DMS 273 (cell line): Measurements from ENCODE around the gene KLF14.
"Not testable (repeated sequence)": the region's sequence is repeated elsewhere in the genome, so short reads cannot be mapped to it uniquely, and the experiment has no call there.

ENCODE experiments used
- DNase-seq: peaks from one replicate; lab custom pipeline; 2025; ENCODE audit not compliant: unreplicated experiment; lab: John Stamatoyannopoulos, UW

Gene KLF14

DNA sequence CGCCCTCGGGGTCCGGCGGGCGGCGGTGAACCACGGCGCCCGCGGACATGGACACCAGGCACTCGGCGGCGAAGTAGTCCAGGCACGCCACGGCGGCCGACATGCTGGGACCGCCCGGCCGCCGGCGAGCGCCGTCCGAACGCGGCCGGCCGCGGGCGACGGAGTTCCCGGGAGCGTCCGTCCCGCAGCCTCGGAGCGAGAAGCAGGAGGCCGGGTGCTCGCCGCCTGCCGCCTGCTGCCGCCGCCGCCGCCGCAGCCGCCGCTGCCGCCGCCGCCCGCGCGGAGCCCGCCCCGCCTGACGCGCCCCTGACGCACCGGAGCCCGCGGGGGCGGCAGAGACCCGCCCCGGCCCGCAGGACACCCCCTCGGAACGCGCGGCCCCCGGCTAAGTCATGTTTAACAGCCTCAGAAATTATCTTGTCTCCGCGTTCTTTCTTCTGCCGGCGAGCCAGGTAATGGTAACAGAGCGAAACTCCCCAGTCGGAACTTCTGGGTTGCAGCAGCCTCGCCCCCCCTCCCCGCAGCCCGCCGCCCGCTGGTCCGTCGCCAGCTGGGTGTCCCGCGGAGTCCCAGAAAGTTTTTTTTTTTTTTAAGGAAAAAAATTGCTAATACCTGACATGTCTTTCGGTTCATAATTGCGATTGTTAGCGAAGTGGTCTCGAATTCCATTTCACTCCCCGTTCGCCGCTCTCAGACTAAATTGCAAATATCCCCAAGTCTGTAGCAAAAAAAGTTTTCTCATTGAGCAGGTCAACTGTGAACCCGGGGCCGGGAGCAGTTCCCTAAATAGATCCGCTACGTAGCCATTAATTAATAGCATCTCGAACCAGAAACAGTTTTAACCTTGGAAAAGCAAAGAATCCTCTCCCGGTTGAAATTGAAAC, at the start of gene KLF14:
Gene KLF14, minus strand, starts transcription at position 277 of the 884 bp plus-strand sequence. Its CDS starts 174 bp downstream, at position 103.
- peak; percentile 84 for DNase-seq

DNA sequence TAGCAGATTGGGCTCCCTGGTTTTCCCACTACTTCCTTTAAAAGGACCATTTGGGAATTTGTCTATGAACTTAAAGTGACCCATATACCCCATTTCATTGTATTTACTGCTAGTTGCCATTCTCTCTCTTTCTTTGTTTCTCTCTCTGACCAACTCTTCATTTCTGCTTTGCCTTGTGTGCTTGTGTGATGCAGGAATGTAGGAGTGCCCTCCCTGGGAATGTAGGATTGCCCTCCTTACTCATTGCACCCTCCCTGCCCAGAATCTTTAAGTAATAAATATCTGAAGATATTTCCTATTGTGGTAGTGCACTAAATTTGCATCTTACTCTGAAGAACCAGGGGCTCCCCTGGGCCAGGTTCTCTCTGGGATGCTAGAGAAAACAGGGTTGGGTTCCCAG, 47.3 kb upstream of the KLF14 start:
- no peak for DNase-seq

DNA sequence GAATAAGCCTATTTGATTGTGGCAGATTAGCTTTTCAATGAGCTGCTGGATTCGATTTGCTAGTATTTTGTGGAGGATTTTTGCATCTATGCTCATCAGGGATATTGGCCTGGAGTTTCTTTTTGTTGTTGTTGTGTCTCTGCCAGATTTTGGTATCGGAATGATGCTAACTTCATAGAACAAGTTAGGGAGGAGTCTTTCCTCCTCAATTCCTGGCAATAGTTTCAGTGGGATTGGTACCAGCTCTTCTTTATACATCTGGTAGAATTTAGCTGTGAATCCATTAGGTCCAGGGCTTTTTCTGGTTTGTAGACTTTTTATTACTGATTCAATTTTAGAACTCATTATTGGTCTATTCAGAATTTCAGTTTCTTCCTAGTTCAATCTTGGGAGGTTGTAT, 43.4 kb upstream of the KLF14 start:
- DNase-seq = no peak

DNA sequence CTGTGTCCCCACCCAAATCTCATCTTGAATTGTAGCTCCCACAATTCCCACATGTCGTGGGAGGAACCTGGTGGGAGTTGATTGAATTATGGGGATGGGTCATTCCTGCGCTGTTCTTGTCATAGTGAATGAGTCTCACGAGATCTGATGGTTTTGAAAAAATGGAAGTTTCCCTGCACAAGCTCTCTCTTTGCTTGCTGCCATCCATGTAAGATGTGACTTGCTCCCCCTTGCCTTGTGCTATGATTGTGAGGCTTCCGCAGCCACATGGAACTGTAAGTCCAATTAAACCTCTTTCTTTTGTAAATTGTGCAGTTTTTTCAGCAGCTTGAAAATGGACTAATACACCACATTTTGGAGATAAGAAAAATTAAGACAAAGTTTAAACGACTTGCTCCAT, 38.4 kb upstream of the KLF14 start:
- not testable (repeated sequence) for DNase-seq

DNA sequence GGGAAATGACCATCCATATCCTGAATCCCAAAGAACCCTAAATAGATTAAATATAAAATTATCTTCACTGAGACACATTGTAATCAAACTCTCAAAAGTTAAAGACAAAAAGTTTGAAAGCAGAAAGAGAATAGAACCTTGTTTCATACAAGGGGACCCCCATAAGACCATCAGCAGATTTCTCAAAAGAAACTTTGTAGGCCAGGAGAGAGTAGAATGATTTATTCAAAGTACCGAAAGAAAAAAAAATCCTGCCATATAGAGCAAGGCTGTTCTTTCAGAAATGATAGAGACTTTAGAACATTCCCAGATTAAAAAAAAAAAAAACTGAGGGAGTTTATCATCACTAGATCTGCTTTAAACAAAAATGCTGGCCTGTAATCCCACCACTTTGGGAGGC, 34.8 kb upstream of the KLF14 start:
- DNase-seq = no peak

DNA sequence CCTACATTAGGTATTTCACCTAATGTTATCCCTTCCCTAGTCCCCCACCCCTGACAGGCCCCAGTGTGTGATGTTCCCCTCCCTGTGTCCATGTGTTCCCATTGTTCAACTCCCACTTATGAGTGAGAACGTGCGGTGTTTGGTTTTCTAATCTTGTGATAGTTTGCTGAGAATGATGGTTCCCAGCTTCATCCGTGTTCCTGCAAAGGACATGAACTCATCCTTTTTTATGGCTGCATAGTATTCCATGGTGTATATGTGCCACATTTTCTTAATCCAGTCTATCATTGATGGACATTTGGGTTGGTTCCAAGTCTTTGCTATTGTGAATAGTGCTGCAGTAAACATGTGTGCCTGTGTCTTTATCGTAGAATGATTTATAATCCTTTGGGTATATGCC, 30.6 kb upstream of the KLF14 start:
- DNase-seq = not testable (repeated sequence)

DNA sequence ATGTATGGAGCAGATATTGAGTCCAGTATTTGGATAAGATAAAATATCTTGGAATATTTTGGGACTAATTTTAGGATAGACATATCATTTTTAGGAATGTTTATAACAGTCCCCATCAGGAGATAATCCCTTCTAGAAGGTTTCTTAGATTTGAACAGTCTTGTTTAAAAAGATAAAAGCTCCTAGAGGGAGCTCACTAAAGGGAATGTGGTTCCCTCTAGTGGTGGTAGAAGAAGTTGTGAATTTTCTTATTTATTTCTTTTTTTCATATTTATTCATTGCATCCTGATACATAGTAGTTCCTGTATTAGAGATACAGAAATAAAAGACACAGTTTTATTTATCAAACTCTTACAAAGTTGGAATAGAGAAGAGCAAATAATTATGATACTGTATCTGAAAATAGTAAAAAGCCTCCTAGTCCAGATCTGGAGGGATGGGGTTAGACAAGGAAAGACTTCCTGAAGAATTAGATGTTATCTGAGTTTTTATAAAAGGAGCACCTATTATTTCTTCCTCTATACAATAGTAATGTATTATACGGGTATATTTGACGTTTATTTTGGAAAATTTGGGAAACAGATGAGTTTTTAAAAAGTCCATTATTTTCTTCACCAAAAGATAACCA, 24.5 kb upstream of the KLF14 start:
- peak; percentile 73 for DNase-seq

DNA sequence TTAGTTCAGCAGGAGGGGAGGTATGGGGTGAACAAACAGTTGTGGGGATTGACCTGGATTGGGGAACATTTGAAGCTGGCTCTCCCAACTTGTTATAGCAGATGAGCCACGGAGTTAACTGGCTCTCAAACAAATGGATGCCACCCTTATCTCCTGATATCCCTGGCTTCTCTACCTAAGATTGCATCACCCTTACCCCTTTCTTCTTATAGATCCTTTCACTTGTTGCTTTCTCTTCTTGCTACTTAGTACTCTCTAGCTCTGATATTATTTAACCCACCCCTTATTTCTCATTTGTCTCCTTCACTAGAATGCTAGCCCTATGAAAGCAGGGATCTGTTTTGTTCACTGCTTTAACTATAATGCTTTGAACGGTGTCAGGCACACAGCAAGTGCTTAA, 22.3 kb upstream of the KLF14 start:
- DNase-seq = no peak

DNA sequence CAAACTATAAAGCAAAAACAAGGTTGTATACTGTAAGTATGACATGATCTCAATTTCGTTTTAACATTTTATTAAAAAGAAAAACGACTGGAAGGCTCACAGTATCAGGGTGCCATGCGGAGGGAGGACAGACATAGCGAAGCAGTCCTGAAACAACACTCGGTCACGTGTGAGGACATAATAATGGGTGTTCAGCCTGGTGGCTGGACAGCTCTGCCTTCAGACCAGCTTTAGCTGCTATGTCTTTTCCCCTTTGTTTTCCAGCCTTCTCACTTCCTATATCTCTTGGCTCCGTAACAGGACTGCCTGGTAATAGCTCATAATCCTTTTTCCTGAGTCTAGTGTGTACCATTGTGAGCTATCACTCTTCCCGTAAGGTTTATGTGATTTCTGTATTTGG, 18.4 kb upstream of the KLF14 start:
- no peak for DNase-seq

DNA sequence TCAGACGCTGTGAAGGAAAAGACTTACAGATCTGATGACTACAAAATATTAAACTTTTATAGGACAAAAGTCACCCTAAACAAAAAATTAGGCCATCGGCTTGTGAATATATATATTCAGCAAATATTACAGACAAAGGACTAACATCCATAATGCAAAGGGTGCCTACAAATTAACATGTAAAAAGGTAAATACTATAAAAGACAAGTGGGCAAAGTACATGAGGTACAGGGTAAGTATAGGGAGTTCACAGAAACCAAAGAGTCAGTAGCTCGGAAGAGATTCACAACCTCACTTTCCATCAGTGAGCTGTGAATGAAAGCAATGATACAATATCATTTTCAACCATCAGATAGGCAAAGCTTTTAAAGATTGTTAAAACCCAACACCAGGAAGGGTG, 16.7 kb upstream of the KLF14 start:
- no peak for DNase-seq

DNA sequence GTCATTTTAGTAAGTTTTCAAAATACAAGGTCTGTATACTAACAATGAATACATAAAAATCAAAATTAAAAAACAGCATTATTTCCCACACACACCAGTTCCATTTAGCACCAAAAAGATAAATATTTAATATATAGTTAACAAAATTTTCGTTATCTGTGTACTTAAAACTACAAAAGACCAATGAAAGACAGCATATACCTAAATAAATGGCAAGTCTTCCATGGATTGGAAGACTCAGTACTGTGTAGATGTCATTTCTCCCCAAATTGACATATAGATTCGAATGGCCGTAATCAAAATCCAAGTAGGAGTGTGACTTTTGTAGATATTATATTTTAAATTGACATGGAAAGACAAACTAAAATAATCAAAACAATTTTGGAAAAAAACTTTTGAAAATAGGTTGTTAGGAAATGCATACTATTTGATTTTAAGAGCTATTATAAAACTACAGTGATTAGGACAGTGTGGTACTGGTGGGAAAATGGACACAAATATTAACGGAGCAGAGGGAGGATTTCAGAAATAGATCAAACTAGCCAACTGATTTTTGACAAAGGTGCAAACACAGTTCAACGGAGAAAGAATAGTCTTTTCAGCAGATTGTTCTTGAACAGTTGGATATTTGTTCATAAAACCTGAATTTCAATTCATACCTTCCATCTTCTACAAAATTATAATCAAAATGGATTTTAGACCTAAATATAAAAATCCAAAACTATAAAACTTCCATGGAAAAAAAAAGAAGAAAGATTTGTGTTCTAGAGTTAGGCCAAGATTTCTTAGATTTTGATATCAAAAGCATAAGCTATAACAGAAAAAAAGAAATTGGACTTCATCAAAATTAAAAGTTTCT, 14.8 kb upstream of the KLF14 start:
- DNase-seq = no peak

DNA sequence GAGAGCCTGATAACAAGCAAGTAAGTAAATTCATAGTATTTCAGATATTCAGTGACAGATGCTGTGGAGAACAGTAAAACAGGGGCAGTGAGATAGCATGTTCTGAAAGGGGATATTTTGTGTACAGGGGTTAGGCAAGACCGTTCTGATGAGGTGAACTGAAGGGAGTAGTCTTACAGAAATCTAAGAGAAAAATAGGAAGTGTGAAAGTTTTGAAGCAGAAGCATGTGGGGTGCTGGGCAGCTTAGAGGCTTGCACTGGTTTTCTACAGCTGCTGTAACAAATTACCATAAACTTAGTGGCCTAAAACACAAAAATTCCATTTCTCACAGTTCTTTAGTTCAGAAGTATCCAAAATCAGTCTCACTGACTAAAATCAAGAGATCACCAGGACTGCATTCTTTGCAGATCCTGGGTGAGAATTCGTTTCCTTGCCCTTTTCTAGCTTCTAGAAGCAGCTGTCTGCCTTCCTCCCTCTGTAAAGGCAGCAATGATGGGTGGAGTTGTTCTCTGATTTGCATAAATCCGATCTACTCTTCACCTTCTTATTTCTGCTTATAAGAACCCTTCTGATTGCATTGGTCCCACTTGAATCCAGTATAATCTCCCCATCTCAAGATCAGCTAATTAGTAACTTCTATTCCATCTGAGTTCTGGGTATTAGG, 7.5 kb upstream of the KLF14 start:
- no peak for DNase-seq

DNA sequence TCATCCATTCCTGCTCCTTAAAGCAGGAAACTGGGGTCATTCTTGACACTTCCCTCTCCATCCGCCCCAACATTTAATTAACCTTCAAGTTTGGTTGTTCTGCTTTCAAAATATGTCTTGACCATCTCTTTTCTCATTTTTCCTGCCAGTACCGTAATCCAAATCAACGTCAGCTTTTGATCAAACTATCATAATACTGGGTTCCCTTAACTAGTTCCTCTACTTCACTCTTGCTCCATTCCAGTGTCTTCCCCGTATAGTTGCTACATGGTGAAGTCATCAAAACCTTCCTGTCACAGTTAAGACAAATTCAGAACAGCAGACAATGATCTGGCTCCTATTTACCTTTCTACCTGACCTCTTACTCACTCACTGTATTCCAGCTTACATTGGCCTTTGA, 6.6 kb upstream of the KLF14 start:
- DNase-seq = no peak

DNA sequence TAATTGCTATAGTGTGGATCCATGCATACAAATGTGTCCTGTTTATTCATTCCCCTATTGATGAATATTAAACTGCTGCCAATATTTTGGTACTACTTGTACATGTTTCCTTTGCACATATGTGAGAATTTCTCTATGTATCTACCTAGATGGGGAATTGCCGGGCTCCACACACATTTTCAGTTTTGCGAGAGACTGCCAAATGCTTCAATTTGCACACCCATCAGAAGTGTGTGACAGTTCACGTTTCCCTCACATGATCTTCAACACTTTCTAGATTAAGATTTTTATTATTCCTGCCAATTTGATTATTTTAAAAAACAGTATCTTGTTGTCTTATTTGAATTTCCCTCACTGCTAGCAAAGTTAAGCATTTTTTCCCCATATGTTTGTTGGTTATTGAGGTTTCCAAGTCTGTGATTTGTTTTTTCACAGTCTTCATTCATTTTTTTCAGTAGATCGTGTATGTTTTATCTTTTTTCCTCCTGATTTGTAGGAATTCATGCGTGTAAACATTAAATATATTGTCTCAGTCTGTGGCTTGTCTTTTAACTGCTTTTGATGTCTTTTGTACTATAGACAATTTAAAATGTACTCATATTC, 2.4 kb upstream of the KLF14 start:
- no peak for DNase-seq

DNA sequence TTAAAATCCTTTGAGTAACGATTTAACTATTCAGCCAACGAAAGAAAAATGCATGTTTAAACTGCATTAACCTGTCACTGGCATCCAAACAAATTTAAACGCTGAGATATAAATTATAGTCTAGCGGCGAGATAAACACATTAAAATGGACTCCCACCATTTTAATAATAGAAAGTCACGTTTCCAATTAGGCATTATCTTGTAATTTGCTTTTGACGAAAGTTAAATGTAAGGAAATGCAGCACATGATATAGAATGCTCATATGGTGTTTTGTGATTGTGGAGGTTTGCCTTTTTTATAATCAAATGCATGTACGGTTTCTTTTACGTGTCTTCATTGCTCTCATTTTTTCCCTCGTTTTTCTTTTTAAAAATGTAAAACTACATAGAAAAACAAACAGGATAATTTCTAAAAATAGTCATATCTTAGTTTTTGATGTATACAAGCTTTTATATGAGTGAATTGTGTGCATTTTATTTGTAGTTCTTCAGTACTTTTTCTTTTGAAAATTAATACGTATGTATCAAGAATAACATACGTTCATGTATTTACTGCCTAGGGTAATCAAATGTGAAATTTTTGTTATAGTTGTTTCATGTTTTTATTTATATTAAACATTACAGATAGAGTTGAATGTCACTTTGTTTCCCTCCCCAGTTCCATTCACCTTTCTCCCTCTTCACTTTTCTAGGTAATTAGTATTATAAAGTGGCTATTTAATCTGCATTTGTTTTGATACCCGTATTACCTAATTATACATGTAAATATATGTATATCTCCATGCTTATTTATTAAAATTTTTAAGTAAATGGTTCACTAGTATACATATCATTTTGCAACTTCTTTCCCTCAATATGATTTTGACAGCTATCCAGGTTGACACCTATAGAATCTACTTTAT, 1.1 kb upstream of the KLF14 start:
- no peak for DNase-seq

DNA sequence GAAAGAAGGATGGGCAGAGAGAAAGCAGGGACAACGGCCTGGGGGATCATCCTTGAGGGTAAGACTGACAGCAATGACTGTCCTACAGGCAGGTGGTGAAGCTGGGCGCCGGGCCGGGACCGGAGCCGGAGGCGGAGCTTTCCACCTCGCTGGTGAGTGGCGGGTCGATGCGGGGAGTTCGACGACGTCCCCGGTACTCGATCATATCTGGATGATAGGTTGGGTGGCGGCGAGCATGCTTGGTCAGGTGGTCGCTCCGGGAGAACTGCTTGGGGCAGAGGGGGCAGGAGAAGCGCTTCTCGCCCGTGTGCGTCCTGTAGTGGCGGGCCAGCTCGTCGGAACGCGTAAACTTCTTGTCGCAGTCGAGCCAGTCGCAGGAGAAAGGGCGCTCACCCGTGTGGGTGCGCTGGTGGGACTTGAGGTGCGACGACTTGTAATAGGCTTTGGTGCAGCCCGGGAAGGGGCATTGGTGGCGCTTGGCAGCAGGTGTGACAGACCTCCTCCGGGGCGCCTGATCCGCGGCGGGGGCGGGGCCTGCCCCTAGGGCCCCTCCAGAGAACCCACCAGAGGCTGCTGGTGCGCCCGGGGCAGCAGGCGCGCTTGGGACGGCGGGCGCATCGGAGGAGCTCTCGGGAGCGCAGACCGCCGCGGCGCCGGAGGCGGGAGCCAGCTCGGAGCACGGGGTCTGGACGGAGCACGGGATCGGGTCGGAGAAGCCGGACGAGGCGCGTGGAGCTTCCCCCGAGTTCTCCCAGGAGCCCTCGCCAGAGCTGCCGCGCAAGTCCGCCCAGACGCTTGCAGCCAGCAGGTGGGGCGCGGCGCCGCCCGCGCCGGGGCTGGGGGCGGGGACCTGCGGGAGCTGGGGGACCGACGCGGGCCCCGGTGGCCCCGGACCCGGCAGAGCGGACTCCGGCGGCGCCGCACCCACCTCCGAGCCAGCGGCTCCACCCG, 752 bp downstream of the KLF14 start:
- peak; percentile 80 for DNase-seq

DNA sequence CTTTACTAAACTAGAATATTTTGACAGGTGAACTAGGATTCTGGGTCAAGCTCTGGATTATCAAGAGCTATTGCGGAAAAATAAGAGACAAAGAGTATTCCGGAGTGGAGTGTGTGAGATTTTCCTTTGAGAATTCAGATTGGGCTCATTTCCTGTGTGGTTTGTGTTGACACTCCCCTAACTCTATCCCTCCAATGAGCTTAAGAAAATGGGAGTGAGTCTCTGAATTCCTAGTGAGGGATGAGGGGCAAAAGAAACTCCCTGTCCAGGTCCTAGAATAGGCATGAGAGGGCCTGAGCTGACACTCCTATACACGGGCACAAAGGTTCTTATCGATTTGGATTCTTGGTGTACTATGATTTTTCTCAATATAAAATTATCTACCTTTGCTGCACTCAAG, 10.2 kb downstream of the KLF14 start:
- DNase-seq = no peak

DNA sequence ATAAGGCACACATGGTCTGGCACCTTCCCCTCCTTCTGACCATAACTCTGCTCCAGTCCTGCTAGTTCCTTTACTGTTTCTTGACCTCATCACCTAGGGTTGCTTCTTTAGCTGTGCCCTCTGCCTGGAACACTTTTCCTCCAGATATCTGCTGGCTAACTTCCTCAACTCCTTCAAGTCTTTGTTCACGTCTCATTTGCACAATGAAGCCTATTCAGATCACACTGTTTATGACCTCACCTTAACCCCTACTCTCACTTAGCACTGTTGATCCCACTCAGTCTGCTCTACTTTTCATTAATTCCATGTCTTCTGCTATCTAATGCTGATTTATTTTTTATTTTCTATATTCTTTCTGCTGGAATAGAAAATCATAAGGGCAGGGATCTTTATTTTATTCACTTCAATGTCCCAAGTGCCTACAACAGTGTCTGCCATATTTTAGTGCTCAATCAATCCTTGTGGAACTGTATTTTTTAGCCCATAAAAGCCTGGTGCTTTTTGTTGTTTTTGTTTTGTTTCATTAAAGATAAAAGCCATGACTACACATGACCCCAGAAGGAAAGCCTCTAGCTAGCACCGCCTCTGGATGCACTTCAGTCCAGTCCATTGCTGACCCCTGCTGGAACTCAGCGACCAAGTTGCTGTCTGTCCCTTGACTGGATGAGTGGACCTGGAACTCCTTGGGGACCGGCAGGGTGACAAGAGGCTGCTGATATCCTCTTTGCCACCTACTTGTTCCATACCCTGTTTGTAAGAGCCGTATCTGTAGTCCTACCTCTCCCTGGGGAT, 12.3 kb downstream of the KLF14 start:
- DNase-seq = peak; percentile 71
